WTC11 (cell line): Measurements from ENCODE around the gene SMIM44.

ENCODE experiments used
- CREM ChIP-seq: sonication (generic); formaldehyde crosslinking; IDR thresholded peaks from 2 replicates; pipeline ENCODE4 v1.8.1; 2022; ENCODE audit warnings: mild to moderate bottlenecking, missing genetic modification reagents, moderate library complexity
- CTCF ChIP-seq: fragments of 200-600 bp; IDR thresholded peaks from 2 replicates; pipeline ENCODE4 v1.8.0; 2022; ENCODE audit warnings: antibody characterized with exemption
- ETV6 ChIP-seq: sonication (generic); formaldehyde crosslinking; IDR thresholded peaks from 2 replicates; pipeline ENCODE4 v1.8.1; 2022; ENCODE audit warnings: mild to moderate bottlenecking, missing genetic modification reagents
- JUN ChIP-seq: sonication (generic); formaldehyde crosslinking; IDR thresholded peaks from 2 replicates; pipeline ENCODE4 v1.8.0; 2023; ENCODE audit warnings: mild to moderate bottlenecking, missing genetic modification reagents
- MAX ChIP-seq: sonication (generic); formaldehyde crosslinking; IDR thresholded peaks from 2 replicates; pipeline ENCODE4 v1.8.0; 2022; ENCODE audit warnings: mild to moderate bottlenecking, missing genetic modification reagents
- NR1H2 ChIP-seq: sonication (generic); formaldehyde crosslinking; IDR thresholded peaks from 2 replicates; pipeline ENCODE4 v1.9.0; 2021; ENCODE audit warnings: mild to moderate bottlenecking, moderate library complexity, missing genetic modification reagents
- NR2C2 ChIP-seq: sonication (generic); formaldehyde crosslinking; IDR thresholded peaks from 2 replicates; pipeline ENCODE4 v1.8.0; 2022; ENCODE audit warnings: mild to moderate bottlenecking, missing genetic modification reagents
- RORB ChIP-seq: fragments of 250-450 bp; sonication (Bioruptor Pico); IDR thresholded peaks from 2 replicates; pipeline ENCODE4 v1.9.0; 2021; ENCODE audit warnings: mild to moderate bottlenecking
- ZBTB43 ChIP-seq: sonication (generic); formaldehyde crosslinking; IDR thresholded peaks from 2 replicates; pipeline ENCODE4 v1.8.1; 2023; ENCODE audit warnings: mild to moderate bottlenecking, missing genetic modification reagents
- ZNF121 ChIP-seq: sonication (generic); formaldehyde crosslinking; IDR thresholded peaks from 2 replicates; pipeline ENCODE4 v1.8.0; 2023; ENCODE audit warnings: missing genetic modification reagents
- ZNF232 ChIP-seq: sonication (generic); formaldehyde crosslinking; IDR thresholded peaks from 2 replicates; pipeline ENCODE4 v1.8.0; 2022; ENCODE audit warnings: mild to moderate bottlenecking, missing genetic modification reagents
- TF ChIP-seq, protein P1 (sequence below): sonication (generic); formaldehyde crosslinking; IDR thresholded peaks from 2 replicates; pipeline ENCODE4 v1.8.0; 2023; ENCODE audit warnings: mild to moderate bottlenecking, missing genetic modification reagents
- TF ChIP-seq, protein P2 (sequence below): sonication (generic); formaldehyde crosslinking; IDR thresholded peaks from 2 replicates; pipeline ENCODE4 v1.8.1; 2023; ENCODE audit warnings: mild to moderate bottlenecking, missing genetic modification reagents, borderline replicate concordance

DNA sequence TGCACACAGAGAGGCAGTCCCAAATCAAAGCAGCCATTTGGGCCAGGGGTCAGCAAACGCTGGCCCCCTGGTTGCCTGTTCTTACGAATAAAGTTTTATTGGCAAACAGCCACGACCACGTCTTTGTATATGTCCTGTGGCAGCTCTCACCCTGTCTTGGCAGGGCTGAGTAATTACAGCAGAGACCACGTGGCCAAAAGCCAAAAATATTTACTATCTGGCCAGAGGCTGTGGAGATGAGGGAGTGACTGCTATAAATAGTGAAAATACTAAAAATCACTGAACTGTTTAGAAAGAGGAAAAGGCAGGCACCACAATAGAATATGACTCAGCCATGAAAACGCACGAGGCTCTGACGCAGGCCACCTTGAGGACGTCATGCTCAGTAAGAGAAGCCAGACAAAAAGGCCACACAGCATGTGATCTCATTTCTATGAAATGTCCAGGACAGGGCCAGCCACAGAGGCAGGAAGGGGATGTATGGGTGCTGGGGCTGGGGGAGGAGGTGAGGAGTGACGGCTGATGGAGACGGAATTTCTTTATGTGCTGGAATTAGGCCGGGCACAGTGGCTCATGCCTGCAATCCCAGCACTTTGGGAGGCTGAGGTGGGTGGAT, 32.3 kb downstream of the SMIM44 start:
- TF ChIP-seq CTCF: no peak
- no peak for TF ChIP-seq ZNF232 (CRISPR knock-in tag)
- TF ChIP-seq ZNF121 (CRISPR knock-in tag): no peak
- no peak for TF ChIP-seq MAX
- TF ChIP-seq NR1H2: no peak
- TF ChIP-seq, protein P1, sequence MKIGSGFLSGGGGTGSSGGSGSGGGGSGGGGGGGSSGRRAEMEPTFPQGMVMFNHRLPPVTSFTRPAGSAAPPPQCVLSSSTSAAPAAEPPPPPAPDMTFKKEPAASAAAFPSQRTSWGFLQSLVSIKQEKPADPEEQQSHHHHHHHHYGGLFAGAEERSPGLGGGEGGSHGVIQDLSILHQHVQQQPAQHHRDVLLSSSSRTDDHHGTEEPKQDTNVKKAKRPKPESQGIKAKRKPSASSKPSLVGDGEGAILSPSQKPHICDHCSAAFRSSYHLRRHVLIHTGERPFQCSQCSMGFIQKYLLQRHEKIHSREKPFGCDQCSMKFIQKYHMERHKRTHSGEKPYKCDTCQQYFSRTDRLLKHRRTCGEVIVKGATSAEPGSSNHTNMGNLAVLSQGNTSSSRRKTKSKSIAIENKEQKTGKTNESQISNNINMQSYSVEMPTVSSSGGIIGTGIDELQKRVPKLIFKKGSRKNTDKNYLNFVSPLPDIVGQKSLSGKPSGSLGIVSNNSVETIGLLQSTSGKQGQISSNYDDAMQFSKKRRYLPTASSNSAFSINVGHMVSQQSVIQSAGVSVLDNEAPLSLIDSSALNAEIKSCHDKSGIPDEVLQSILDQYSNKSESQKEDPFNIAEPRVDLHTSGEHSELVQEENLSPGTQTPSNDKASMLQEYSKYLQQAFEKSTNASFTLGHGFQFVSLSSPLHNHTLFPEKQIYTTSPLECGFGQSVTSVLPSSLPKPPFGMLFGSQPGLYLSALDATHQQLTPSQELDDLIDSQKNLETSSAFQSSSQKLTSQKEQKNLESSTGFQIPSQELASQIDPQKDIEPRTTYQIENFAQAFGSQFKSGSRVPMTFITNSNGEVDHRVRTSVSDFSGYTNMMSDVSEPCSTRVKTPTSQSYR (CRISPR knock-in tag): no peak
- no peak for TF ChIP-seq ZBTB43
- TF ChIP-seq JUN (CRISPR knock-in tag): no peak
- TF ChIP-seq ETV6: no peak
- TF ChIP-seq, protein P2, sequence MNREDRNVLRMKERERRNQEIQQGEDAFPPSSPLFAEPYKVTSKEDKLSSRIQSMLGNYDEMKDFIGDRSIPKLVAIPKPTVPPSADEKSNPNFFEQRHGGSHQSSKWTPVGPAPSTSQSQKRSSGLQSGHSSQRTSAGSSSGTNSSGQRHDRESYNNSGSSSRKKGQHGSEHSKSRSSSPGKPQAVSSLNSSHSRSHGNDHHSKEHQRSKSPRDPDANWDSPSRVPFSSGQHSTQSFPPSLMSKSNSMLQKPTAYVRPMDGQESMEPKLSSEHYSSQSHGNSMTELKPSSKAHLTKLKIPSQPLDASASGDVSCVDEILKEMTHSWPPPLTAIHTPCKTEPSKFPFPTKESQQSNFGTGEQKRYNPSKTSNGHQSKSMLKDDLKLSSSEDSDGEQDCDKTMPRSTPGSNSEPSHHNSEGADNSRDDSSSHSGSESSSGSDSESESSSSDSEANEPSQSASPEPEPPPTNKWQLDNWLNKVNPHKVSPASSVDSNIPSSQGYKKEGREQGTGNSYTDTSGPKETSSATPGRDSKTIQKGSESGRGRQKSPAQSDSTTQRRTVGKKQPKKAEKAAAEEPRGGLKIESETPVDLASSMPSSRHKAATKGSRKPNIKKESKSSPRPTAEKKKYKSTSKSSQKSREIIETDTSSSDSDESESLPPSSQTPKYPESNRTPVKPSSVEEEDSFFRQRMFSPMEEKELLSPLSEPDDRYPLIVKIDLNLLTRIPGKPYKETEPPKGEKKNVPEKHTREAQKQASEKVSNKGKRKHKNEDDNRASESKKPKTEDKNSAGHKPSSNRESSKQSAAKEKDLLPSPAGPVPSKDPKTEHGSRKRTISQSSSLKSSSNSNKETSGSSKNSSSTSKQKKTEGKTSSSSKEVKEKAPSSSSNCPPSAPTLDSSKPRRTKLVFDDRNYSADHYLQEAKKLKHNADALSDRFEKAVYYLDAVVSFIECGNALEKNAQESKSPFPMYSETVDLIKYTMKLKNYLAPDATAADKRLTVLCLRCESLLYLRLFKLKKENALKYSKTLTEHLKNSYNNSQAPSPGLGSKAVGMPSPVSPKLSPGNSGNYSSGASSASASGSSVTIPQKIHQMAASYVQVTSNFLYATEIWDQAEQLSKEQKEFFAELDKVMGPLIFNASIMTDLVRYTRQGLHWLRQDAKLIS: no peak
- no peak for TF ChIP-seq RORB (CRISPR knock-in tag)
- TF ChIP-seq CREM (CRISPR knock-in tag): no peak
- no peak for TF ChIP-seq NR2C2
